ENCODE results near the gene VSTM1.
A peak's percentile ranks its signal among the peaks of the same experiment; 100 is the strongest.

The VSTM1 gene

GRCh38 chr19:54106716-54107115 lies 43.0 kb upstream of the VSTM1 start:
- H2AFZ ChIP-seq (ENCODE audit: insufficient read depth, low read length, poor library complexity): no peak overlapping the region
- peaks cover 0 to 7% of the 10 kb centered on the region in 2 experiments for H3K4me1 ChIP-seq (ENCODE audit: control insufficient read depth in 1 of 2, insufficient read depth in 2 of 2, low read length in 2 of 2)
- H3K79me2 ChIP-seq (ENCODE audit: control insufficient read depth, insufficient read depth, low read length, poor library complexity): peaks cover 5% of the 10 kb centered on the region
- no peak overlapping the region for H3K27ac ChIP-seq (ENCODE audit: low read depth, low read length)
- H3K4me3 ChIP-seq (ENCODE audit: low read depth, low read length): no peak overlapping the region
- H3K9me3 ChIP-seq (ENCODE audit: insufficient read depth, low read depth, low read length): no peaks in the 10 kb centered on the region
- no peak overlapping the region for H3K18ac ChIP-seq (ENCODE audit: low read length)
- H2BK12ac ChIP-seq (ENCODE audit: low read length): no peak overlapping the region
- H4K12ac ChIP-seq (ENCODE audit: low read depth, low read length): no peak overlapping the region
- H2AK5ac ChIP-seq (ENCODE audit: low read length): no peak overlapping the region
- no peak overlapping the region for H3K9ac ChIP-seq (ENCODE audit: low read length)
- WGBS (ENCODE audit: extremely low coverage, insufficient coverage, insufficient read length): no CpG with 5 or more reads among the region's 15 CpGs
- H3K36me3 ChIP-seq (ENCODE audit: control insufficient read depth in 1 of 2, insufficient read depth in 2 of 2, low read length in 2 of 2): peaks cover 54 to 56% of the 10 kb centered on the region in 2 experiments
- no peak overlapping the region for H2BK5ac ChIP-seq (ENCODE audit: low read depth, low read length, poor library complexity)
- H4K8ac ChIP-seq (ENCODE audit: low read depth, low read length): no peak overlapping the region
- H4K91ac ChIP-seq (ENCODE audit: low read depth, low read length): no peak overlapping the region
- no peaks in the 10 kb centered on the region for H3K27me3 ChIP-seq (ENCODE audit: insufficient read depth, low read length)
- no peak overlapping the region for H3K23ac ChIP-seq (ENCODE audit: low read length)
- no peak overlapping the region for H3K14ac ChIP-seq (ENCODE audit: low read length)
- no peak for DNase-seq
- no peak overlapping the region for H3K4me2 ChIP-seq (ENCODE audit: low read length)
- H3K4ac ChIP-seq (ENCODE audit: low read depth, low read length): no peak overlapping the region
- H3K79me1 ChIP-seq (ENCODE audit: low read length): peaks cover 7% of the 10 kb centered on the region
- H2BK120ac ChIP-seq (ENCODE audit: insufficient read depth, low read length, poor library complexity): no peak overlapping the region

DNA sequence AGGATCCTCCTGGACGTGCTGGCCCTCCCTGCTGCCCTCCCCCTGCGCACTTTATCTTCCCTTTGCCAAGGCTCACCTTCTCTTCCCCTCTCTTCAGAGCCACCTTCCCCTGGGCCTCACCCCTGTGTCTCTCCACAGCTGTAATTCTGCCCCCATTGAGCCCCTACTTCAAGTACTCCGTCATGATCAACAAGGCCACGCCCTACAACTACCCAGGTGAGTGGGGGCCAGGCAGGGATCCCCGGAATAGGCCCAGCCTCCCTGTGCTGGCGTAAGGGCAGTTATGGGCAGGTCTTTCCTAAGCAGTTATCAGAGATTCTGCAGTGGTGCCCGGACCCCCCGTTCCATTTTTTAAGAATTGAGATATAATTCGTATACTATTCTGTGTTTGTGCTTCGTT lies 42.1 kb upstream of the VSTM1 start:
- no peak overlapping the region for H4K8ac ChIP-seq (ENCODE audit: low read depth, low read length)
- H2AFZ ChIP-seq (ENCODE audit: insufficient read depth, low read length, poor library complexity): no peak overlapping the region
- no peak overlapping the region for H2BK5ac ChIP-seq (ENCODE audit: low read depth, low read length, poor library complexity)

DNA sequence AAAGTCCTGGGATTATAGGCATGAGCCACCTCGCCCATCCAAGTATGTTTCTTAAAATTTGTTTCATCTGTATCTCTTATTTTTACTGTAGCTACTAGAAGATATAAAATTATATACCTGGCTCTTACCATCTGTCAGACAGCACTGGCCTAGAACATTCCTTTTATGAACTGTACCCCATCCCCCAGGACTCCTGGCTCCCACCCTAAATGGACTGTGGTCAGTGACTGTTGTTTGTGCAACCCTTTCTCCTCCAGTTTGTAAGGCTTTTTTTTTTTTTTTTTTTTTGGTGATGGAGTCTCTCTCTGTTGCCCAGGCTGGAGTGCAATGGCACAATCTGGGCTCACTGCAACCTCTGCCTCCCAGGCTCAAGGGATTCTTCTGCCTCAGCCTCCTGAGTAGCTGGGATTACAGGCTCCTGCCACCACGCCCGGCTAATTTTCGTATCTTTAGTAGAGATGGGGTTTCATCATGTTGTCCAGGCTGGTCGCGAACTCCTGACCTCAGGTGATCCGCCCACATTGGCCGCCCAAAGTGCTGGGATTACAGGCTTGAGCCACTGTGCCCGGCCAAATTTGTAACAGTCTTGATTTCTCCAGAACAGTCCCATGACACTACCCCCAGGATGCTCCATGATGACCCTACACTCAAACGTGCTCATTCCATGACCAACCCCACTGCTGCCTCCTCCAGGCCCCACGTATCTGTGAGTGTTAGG lies 41.5 kb upstream of the VSTM1 start:
- Histone ChIP-seq H3K9me3 (ENCODE audit: insufficient read depth, low read depth, low read length) (no peaks in the 10 kb centered on the region), H3K79me1 (ENCODE audit: low read length) (peaks cover 7% of the 10 kb centered on the region), H2AK5ac (ENCODE audit: low read length) (no peak overlapping the region), H3K4me3 (ENCODE audit: low read depth, low read length) (no peak overlapping the region), H2BK120ac (ENCODE audit: insufficient read depth, low read length, poor library complexity) (no peak overlapping the region), H3K36me3 (ENCODE audit: control insufficient read depth in 1 of 2, insufficient read depth in 2 of 2, low read length in 2 of 2) (peaks cover 44 to 47% of the 10 kb centered on the region in 2 experiments), H3K9ac (ENCODE audit: low read length) (no peak overlapping the region), H3K27me3 (ENCODE audit: insufficient read depth, low read length) (no peaks in the 10 kb centered on the region), H3K4ac (ENCODE audit: low read depth, low read length) (no peak overlapping the region), H3K4me2 (ENCODE audit: low read length) (no peak overlapping the region), H3K18ac (ENCODE audit: low read length) (no peak overlapping the region), H2AFZ (ENCODE audit: insufficient read depth, low read length, poor library complexity) (no peak overlapping the region), H4K8ac (ENCODE audit: low read depth, low read length) (no peak overlapping the region), H4K91ac (ENCODE audit: low read depth, low read length) (no peak overlapping the region), H2BK12ac (ENCODE audit: low read length) (no peak overlapping the region), H2BK5ac (ENCODE audit: low read depth, low read length, poor library complexity) (no peak overlapping the region), H3K79me2 (ENCODE audit: control insufficient read depth, insufficient read depth, low read length, poor library complexity) (peaks cover 5% of the 10 kb centered on the region), H3K14ac (ENCODE audit: low read length) (no peak overlapping the region), H4K12ac (ENCODE audit: low read depth, low read length) (no peak overlapping the region), H3K27ac (ENCODE audit: low read depth, low read length) (no peak overlapping the region), H3K4me1 (ENCODE audit: control insufficient read depth in 1 of 2, insufficient read depth in 2 of 2, low read length in 2 of 2) (peaks cover 0 to 7% of the 10 kb centered on the region in 2 experiments), H3K23ac (ENCODE audit: low read length) (no peak overlapping the region)
- WGBS (ENCODE audit: extremely low coverage, insufficient coverage, insufficient read length): no CpG with 5 or more reads among the region's 11 CpGs
- no peak for DNase-seq

More for the DNA sequence above, 42.1 kb upstream of the VSTM1 start:
- H3K27me3 ChIP-seq (ENCODE audit: insufficient read depth, low read length): no peaks in the 10 kb centered on the region
- no peak overlapping the region for H4K12ac ChIP-seq (ENCODE audit: low read depth, low read length)
- DNase-seq: no peak
- no peak overlapping the region for H3K23ac ChIP-seq (ENCODE audit: low read length)
- H3K9ac ChIP-seq (ENCODE audit: low read length): no peak overlapping the region
- no peak overlapping the region for H3K14ac ChIP-seq (ENCODE audit: low read length)
- no peak overlapping the region for H3K4ac ChIP-seq (ENCODE audit: low read depth, low read length)
- H3K36me3 ChIP-seq (ENCODE audit: control insufficient read depth in 1 of 2, insufficient read depth in 2 of 2, low read length in 2 of 2): peaks cover 49 to 53% of the 10 kb centered on the region in 2 experiments
- H2BK120ac ChIP-seq (ENCODE audit: insufficient read depth, low read length, poor library complexity): no peak overlapping the region
- peaks cover 5% of the 10 kb centered on the region for H3K79me2 ChIP-seq (ENCODE audit: control insufficient read depth, insufficient read depth, low read length, poor library complexity)
- no peak overlapping the region for H2AK5ac ChIP-seq (ENCODE audit: low read length)
- H3K18ac ChIP-seq (ENCODE audit: low read length): no peak overlapping the region
- H3K4me1 ChIP-seq (ENCODE audit: control insufficient read depth in 1 of 2, insufficient read depth in 2 of 2, low read length in 2 of 2): peaks cover 0 to 7% of the 10 kb centered on the region in 2 experiments
- no CpG with 5 or more reads among the region's 10 CpGs for WGBS (ENCODE audit: extremely low coverage, insufficient coverage, insufficient read length)
- no peak overlapping the region for H4K91ac ChIP-seq (ENCODE audit: low read depth, low read length)
- H3K27ac ChIP-seq (ENCODE audit: low read depth, low read length): no peak overlapping the region
- no peak overlapping the region for H3K4me3 ChIP-seq (ENCODE audit: low read depth, low read length)
- peaks cover 7% of the 10 kb centered on the region for H3K79me1 ChIP-seq (ENCODE audit: low read length)
- H3K9me3 ChIP-seq (ENCODE audit: insufficient read depth, low read depth, low read length): no peaks in the 10 kb centered on the region
- no peak overlapping the region for H2BK12ac ChIP-seq (ENCODE audit: low read length)
- no peak overlapping the region for H3K4me2 ChIP-seq (ENCODE audit: low read length)

DNA sequence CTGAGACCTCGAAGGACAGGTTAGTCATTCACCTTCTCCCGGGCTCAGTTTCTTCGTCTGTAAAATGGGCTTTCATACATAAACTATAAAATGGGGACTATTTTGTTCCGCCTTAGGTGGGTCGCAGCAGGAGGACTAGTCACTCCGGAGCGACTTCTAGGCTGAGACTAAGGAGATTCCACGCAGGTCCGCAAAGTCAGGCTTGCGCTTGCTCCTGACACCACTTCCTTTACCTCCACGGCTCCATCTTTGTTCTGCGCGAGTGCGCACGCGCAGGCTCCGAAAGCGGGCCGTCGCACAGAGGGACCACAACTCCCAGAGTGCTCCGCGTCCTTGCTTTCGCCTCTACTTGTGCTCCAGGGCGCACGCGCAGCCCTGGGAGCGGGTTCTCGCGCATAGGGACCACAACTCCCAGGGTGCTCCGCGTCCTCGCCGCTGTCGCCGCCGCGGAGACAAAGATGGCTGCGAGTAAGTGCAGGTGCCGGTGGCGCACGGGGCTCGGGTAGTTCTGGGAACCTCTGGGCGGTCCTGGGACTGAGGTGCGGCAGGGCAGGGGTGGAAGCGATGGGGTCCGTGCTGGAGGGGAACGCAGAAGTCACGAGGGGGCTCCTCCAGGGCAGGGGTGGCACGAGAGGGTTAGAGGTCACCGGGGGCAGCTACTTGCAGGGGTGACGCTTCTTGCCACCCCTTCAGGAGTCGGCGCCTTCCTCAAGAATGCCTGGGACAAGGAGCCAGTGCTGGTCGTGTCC lies 38.9 kb upstream of the VSTM1 start, which contains the start of gene NDUFA3:
TSS of gene NDUFA3 (plus strand) at position 435 of the 749 bp plus-strand sequence. CDS start at position 459, 24 bp downstream.
- H3K79me1 ChIP-seq (ENCODE audit: low read length): peaks cover 7% of the 10 kb centered on the region
- H3K9me3 ChIP-seq (ENCODE audit: insufficient read depth, low read depth, low read length): no peaks in the 10 kb centered on the region
- H3K4ac ChIP-seq (ENCODE audit: low read depth, low read length): peak within 1 kb of the TSS; percentile 61
- H3K79me2 ChIP-seq (ENCODE audit: control insufficient read depth, insufficient read depth, low read length, poor library complexity): peaks cover 5% of the 10 kb centered on the region
- peak within 1 kb of the TSS; percentile 89 for H2AK5ac ChIP-seq (ENCODE audit: low read length)
- H2BK120ac ChIP-seq (ENCODE audit: insufficient read depth, low read length, poor library complexity): peak within 1 kb of the TSS; percentile 18
- peaks cover 0 to 7% of the 10 kb centered on the region in 2 experiments for H3K4me1 ChIP-seq (ENCODE audit: control insufficient read depth in 1 of 2, insufficient read depth in 2 of 2, low read length in 2 of 2)
- H2AFZ ChIP-seq (ENCODE audit: insufficient read depth, low read length, poor library complexity): peak within 1 kb of the TSS; percentile 89
- peak within 1 kb of the TSS; percentile 88 for H3K4me3 ChIP-seq (ENCODE audit: low read depth, low read length)
- DNase-seq: peak; percentile 99 to 100
- peaks cover 22% of the 10 kb centered on the region in 2 experiments for H3K36me3 ChIP-seq (ENCODE audit: control insufficient read depth in 1 of 2, insufficient read depth in 2 of 2, low read length in 2 of 2)
- H4K12ac ChIP-seq (ENCODE audit: low read depth, low read length): peak within 1 kb of the TSS; percentile 92
- no CpG with 5 or more reads among the region's 54 CpGs for WGBS (ENCODE audit: extremely low coverage, insufficient coverage, insufficient read length)
- no peak within 1 kb of the TSS for H3K27ac ChIP-seq (ENCODE audit: low read depth, low read length)
- H4K8ac ChIP-seq (ENCODE audit: low read depth, low read length): peak within 1 kb of the TSS; percentile 93
- no peaks in the 10 kb centered on the region for H3K27me3 ChIP-seq (ENCODE audit: insufficient read depth, low read length)
- H3K18ac ChIP-seq (ENCODE audit: low read length): peak within 1 kb of the TSS; percentile 60
- H3K9ac ChIP-seq (ENCODE audit: low read length): peak within 1 kb of the TSS; percentile 79
- peak within 1 kb of the TSS; percentile 94 for H3K4me2 ChIP-seq (ENCODE audit: low read length)
- H3K14ac ChIP-seq (ENCODE audit: low read length): peak within 1 kb of the TSS; percentile 78
- H3K23ac ChIP-seq (ENCODE audit: low read length): no peak within 1 kb of the TSS
- H2BK12ac ChIP-seq (ENCODE audit: low read length): no peak within 1 kb of the TSS
- H2BK5ac ChIP-seq (ENCODE audit: low read depth, low read length, poor library complexity): no peak within 1 kb of the TSS
- peak within 1 kb of the TSS; percentile 84 for H4K91ac ChIP-seq (ENCODE audit: low read depth, low read length)
